Natural killer cell treated with Interleukin-12 subunit alpha and Interleukin-12 subunit beta and Interleukin-15 and Interleukin-18, amount 100 ng/mL, for 72 hours (primary cell): Measurements from ENCODE around the gene SLC40A1. TPM values are rescaled to one million over a fixed set of nuclear protein-coding genes. Genes with fewer than 3 reads are reported as not detected.

ENCODE experiments used
- ATAC-seq, 2 donors: fragments of 150-1000 bp; cut with Tn5 transposase in 1 of 2; sonication (Bioruptor Pico), chemical (Tn5 transposase) in 1 of 2; 2 replicates each; pipeline ENCODE4 v1.10.0; 2021
- DNase-seq: peaks from one replicate; pipeline ENCODE4 v3.0.0; 2022; ENCODE audit warnings: low spot score
- H3K27ac Mint-ChIP-seq, 2 donors: 1 replicate in 1 of 2; 2 replicates in 1 of 2; pipeline ENCODE4 v1.8.0; 2022; ENCODE audit warnings: mixed read lengths in 2 of 2, mild to moderate bottlenecking in 1 of 2, moderate library complexity in 1 of 2
- H3K27me3 Mint-ChIP-seq, 2 donors: 1 replicate in 1 of 2; 2 replicates in 1 of 2; pipeline ENCODE4 v1.8.0; 2022; ENCODE audit warnings: mixed read lengths in 2 of 2
- H3K36me3 Mint-ChIP-seq: one replicate; pipeline ENCODE4 v1.8.0; 2022; ENCODE audit warnings: mixed read lengths
- H3K4me1 Mint-ChIP-seq, 2 donors: 1 replicate in 1 of 2; 2 replicates in 1 of 2; pipeline ENCODE4 v1.8.0; 2022; ENCODE audit warnings: low read depth in 2 of 2, mixed read lengths in 2 of 2, mild to moderate bottlenecking in 1 of 2
- H3K4me3 Mint-ChIP-seq: one replicate; pipeline ENCODE4 v1.8.0; 2022; ENCODE audit warnings: mixed read lengths
- H3K9me3 Mint-ChIP-seq: 2 replicates; pipeline ENCODE4 v1.8.0; 2022; ENCODE audit warnings: mixed read lengths
- total RNA-seq, 2 donors: library from RNA; stranded (reverse); gene quantifications; one replicate each; pipeline ENCODE4 v1.2.3, GENCODE V29; 2022

The SLC40A1 gene
- total RNA-seq, 2 donors from 2014 or later, result 0.10 to 0.47 TPM

- no peak for ATAC-seq
- Mint-ChIP-seq H3K27ac (no peak overlapping the region), H3K4me1 (no peaks in the 10 kb centered on the region), H3K36me3 (no peaks in the 10 kb centered on the region), H3K27me3 (peaks cover 5 to 31% of the 10 kb centered on the region in 2 donors), H3K9me3 (no peaks in the 10 kb centered on the region), H3K4me3 (no peak overlapping the region)
- DNase-seq, result no peak
Measured at GRCh38 chr2:189517847-189518535, 62.6 kb downstream of the SLC40A1 start.

DNA sequence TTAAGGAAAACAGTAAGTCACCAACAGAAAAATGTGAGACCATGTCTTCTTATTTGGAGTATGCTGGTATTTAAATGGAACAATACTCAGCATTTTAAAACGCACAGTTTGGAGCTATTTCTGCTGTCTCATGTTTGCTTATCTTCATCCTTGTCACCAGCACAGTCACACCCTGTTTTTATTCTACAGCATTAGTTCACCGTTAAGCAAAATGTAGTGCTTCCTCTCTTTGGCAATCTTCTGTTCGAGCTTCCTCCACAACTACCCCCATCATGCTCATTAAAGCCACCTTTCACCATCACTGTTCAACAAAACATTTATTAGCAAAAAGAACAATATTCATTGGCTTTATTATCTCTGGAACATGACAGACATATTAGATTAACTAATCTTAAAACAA lies 64.0 kb downstream of the SLC40A1 start:
- no peak overlapping the region for H3K27ac Mint-ChIP-seq
- peaks cover 5 to 32% of the 10 kb centered on the region in 2 donors for H3K27me3 Mint-ChIP-seq
- DNase-seq (no peak), ATAC-seq (no peak)
- H3K4me1 Mint-ChIP-seq, result no peaks in the 10 kb centered on the region
- no peaks in the 10 kb centered on the region for H3K36me3 Mint-ChIP-seq
- H3K4me3 Mint-ChIP-seq, result no peak overlapping the region
- no peaks in the 10 kb centered on the region for H3K9me3 Mint-ChIP-seq

GRCh38 chr2:189515264-189515663 lies 65.3 kb downstream of the SLC40A1 start:
- peaks cover 5 to 32% of the 10 kb centered on the region in 2 donors for H3K27me3 Mint-ChIP-seq
- no peaks in the 10 kb centered on the region for H3K9me3 Mint-ChIP-seq
- ATAC-seq, result no peak
- no peak overlapping the region for H3K27ac Mint-ChIP-seq
- H3K4me3 Mint-ChIP-seq, result no peak overlapping the region
- DNase-seq, result no peak
- no peaks in the 10 kb centered on the region for H3K36me3 Mint-ChIP-seq
- no peaks in the 10 kb centered on the region for H3K4me1 Mint-ChIP-seq

GRCh38 chr2:189514104-189514503 lies 66.5 kb downstream of the SLC40A1 start:
- ATAC-seq (no peak), DNase-seq (no peak)
- H3K4me1 Mint-ChIP-seq, result no peaks in the 10 kb centered on the region
- H3K27me3 Mint-ChIP-seq, result peaks cover 3 to 32% of the 10 kb centered on the region in 2 donors
- no peaks in the 10 kb centered on the region for H3K9me3 Mint-ChIP-seq
- H3K36me3 Mint-ChIP-seq, result no peaks in the 10 kb centered on the region
- H3K27ac Mint-ChIP-seq, result no peak overlapping the region
- no peak overlapping the region for H3K4me3 Mint-ChIP-seq

- H3K4me1 Mint-ChIP-seq, result no peaks in the 10 kb centered on the region
- H3K4me3 Mint-ChIP-seq, result no peak overlapping the region
- H3K27me3 Mint-ChIP-seq, result peaks cover 2 to 32% of the 10 kb centered on the region in 2 donors
- H3K36me3 Mint-ChIP-seq, result no peaks in the 10 kb centered on the region
- H3K9me3 Mint-ChIP-seq, result no peaks in the 10 kb centered on the region
- ATAC-seq (no peak), DNase-seq (no peak)
- no peak overlapping the region for H3K27ac Mint-ChIP-seq
Measured at GRCh38 chr2:189512879-189513278, 67.7 kb downstream of the SLC40A1 start.

GRCh38 chr2:189511960-189512319 lies 68.6 kb downstream of the SLC40A1 start:
- no peak overlapping the region for H3K27ac Mint-ChIP-seq
- no peaks in the 10 kb centered on the region for H3K36me3 Mint-ChIP-seq
- DNase-seq, result no peak
- no peak overlapping the region for H3K4me3 Mint-ChIP-seq
- peaks cover 2 to 24% of the 10 kb centered on the region in 2 donors for H3K27me3 Mint-ChIP-seq
- no peaks in the 10 kb centered on the region for H3K4me1 Mint-ChIP-seq
- ATAC-seq, result no peak
- no peaks in the 10 kb centered on the region for H3K9me3 Mint-ChIP-seq

- H3K36me3 Mint-ChIP-seq, result no peaks in the 10 kb centered on the region
- no peak overlapping the region for H3K27ac Mint-ChIP-seq
- no peak overlapping the region for H3K4me3 Mint-ChIP-seq
- ATAC-seq, result no peak
- no peaks in the 10 kb centered on the region for H3K9me3 Mint-ChIP-seq
- peaks cover 2 to 18% of the 10 kb centered on the region in 2 donors for H3K27me3 Mint-ChIP-seq
- DNase-seq, result no peak
- no peaks in the 10 kb centered on the region for H3K4me1 Mint-ChIP-seq
Measured at GRCh38 chr2:189511210-189511959, 69.2 kb downstream of the SLC40A1 start.

Other genes with a start within 250 kb of the SLC40A1 start
- gene WDR75, start 139.3 kb downstream of the SLC40A1 start, total RNA-seq, result 10 to 100 TPM; 45.1 to 55.6 TPM
- 10 to 100 TPM; 36.1 to 51.9 TPM for gene ASNSD1, start 80.7 kb upstream of the SLC40A1 start, total RNA-seq
- gene ANKAR, start 93.9 kb upstream of the SLC40A1 start, total RNA-seq, result 1 to 10 TPM; 4.4 to 7.7 TPM
- 10 to 100 TPM in 1 of 2 donors, 1 to 10 TPM in 1; 7.2 to 11.0 TPM for gene OSGEPL1, start 182.0 kb upstream of the SLC40A1 start, total RNA-seq
- gene ORMDL1, start 203.6 kb upstream of the SLC40A1 start, total RNA-seq, result 10 to 100 TPM; 73.1 to 94.4 TPM
- 10 to 100 TPM; 37.1 to 54.0 TPM for gene PMS1, start 203.7 kb upstream of the SLC40A1 start, total RNA-seq